Astrocyte (in vitro differentiated cells and primary cell): Measurements from ENCODE around the gene PRKCD.

Experiments used
- EZH2 ChIP-seq: IDR thresholded peaks from 2 replicates; pipeline ENCODE4 v1.6.1; 2012; ENCODE audit warnings: mild to moderate bottlenecking, low read length, inconsistent platforms; ENCODE audit not compliant: insufficient read depth
- TF ChIP-seq, protein P1 (sequence below): IDR thresholded peaks from 2 replicates; pipeline ENCODE4 v1.5.1; 2011; ENCODE audit warnings: low read depth, mild to moderate bottlenecking, inconsistent platforms, low read length, moderate library complexity; ENCODE audit not compliant: insufficient read depth

GRCh38 chr3:53170325-53171063 lies 9.5 kb downstream of the PRKCD start:
- TF ChIP-seq, protein P1, sequence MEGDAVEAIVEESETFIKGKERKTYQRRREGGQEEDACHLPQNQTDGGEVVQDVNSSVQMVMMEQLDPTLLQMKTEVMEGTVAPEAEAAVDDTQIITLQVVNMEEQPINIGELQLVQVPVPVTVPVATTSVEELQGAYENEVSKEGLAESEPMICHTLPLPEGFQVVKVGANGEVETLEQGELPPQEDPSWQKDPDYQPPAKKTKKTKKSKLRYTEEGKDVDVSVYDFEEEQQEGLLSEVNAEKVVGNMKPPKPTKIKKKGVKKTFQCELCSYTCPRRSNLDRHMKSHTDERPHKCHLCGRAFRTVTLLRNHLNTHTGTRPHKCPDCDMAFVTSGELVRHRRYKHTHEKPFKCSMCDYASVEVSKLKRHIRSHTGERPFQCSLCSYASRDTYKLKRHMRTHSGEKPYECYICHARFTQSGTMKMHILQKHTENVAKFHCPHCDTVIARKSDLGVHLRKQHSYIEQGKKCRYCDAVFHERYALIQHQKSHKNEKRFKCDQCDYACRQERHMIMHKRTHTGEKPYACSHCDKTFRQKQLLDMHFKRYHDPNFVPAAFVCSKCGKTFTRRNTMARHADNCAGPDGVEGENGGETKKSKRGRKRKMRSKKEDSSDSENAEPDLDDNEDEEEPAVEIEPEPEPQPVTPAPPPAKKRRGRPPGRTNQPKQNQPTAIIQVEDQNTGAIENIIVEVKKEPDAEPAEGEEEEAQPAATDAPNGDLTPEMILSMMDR, result no peak
- no peak for TF ChIP-seq EZH2
